Mucosa of stomach (tissue), 1 donor: ENCODE data around the gene CD59.
"Not testable (repeated sequence)": the region's sequence is repeated elsewhere in the genome, so short reads cannot be mapped to it uniquely, and the experiment has no call there.

ENCODE experiments used
- H3K27me3 ChIP-seq: one replicate; pipeline ENCODE4 v1.7.0; 2013; ENCODE audit warnings: mild to moderate bottlenecking, low read length; ENCODE audit not compliant: control insufficient read depth, insufficient read depth
- H3K36me3 ChIP-seq: one replicate; pipeline ENCODE4 v1.7.0; 2013; ENCODE audit warnings: low read length; ENCODE audit not compliant: control insufficient read depth, insufficient read depth
- H3K4me1 ChIP-seq: one replicate; pipeline ENCODE4 v1.7.0; 2013; ENCODE audit warnings: mild to moderate bottlenecking, low read length; ENCODE audit not compliant: control insufficient read depth, insufficient read depth
- H3K4me3 ChIP-seq: one replicate; pipeline ENCODE4 v1.7.0; 2013; ENCODE audit warnings: low read length
- H3K9ac ChIP-seq: one replicate; pipeline ENCODE4 v1.7.0; 2013; ENCODE audit warnings: mild to moderate bottlenecking, low read length, moderate library complexity
- H3K9me3 ChIP-seq: one replicate; pipeline ENCODE4 v1.7.0; 2013; ENCODE audit warnings: mild to moderate bottlenecking, low read length, moderate library complexity; ENCODE audit not compliant: control insufficient read depth
- donor health status: Pancreatic carcinoma.

Gene CD59

DNA sequence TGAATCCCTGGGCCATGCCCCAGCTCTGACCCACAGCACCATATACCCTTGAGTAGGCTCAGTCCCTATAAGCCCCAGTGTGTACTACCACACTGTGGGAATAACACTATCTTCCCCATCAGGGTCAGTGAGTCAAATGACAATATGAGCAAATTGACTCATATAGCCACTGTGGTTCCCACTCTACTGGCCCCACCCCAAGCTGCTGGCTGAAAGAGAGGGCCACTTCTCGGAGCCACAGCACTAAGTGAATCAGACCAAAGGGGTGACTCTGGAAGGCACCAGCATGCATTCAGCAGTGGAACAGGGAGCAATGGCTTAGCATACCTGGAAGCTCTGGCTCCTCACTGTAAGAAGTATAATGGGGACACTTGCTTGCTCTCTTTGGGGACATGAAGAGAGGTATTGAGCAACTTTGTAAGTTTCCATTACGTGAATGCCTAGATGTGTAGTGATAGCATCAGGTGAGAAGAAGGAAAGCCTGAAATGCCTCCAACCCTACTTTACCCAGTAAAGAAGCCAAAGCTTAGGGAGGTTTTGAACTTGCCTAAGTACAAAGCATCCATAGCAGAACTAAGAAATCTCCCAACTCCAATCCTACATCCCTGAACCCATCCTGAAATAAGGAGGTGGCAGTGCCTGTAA, 13.5 kb downstream of the CD59 start:
- H3K4me3 ChIP-seq: no peak overlapping the region
- no peak overlapping the region for H3K9ac ChIP-seq
- no peaks in the 10 kb centered on the region for H3K9me3 ChIP-seq
- peaks cover 35% of the 10 kb centered on the region for H3K4me1 ChIP-seq
- H3K36me3 ChIP-seq: peaks cover 10% of the 10 kb centered on the region
- H3K27me3 ChIP-seq: no peaks in the 10 kb centered on the region

DNA sequence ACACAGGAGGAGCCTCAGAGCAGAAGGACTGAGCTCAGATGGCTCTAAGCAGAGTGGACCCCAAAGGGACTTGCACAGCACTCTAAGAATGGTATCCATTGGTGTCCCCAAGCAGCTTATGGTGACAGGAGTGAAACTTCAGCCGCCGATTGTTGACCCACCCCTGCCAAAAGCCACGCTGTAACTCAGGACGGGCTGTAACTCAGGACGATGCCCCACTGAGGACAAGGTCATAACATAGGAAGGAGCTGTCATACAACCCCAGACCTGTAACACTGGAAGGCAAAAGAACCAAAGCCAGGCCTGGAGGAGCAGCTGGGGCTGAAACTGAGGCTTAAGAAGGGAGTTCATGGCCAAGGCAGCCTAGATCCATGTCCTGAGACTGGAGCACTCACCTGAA, 14.2 kb downstream of the CD59 start:
- H3K4me3 ChIP-seq: no peak overlapping the region
- no peaks in the 10 kb centered on the region for H3K9me3 ChIP-seq
- H3K27me3 ChIP-seq: no peaks in the 10 kb centered on the region
- H3K4me1 ChIP-seq: peaks cover 35% of the 10 kb centered on the region
- H3K9ac ChIP-seq: no peak overlapping the region
- H3K36me3 ChIP-seq: peaks cover 10% of the 10 kb centered on the region

DNA sequence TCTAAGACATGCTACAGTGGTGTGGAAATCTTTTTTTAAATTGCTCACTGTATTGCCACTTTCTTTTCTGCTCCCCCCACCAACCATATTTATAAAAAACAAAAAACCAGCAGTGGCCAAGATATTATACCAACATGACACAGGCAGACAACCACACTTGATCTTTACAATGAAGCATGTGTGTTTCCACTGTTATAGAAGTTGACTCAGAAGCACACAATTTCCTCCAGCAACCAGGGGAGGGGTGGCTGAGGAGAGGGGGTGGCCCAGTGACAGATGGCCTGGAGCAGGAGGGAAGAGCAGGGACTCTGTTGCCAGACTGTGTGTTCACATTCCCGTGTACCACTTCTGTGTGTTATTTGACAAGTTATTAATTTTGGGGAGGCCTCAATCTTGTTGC, 14.8 kb downstream of the CD59 start:
- peaks cover 15% of the 10 kb centered on the region for H3K36me3 ChIP-seq
- H3K9me3 ChIP-seq: no peaks in the 10 kb centered on the region
- peaks cover 40% of the 10 kb centered on the region for H3K4me1 ChIP-seq
- no peak overlapping the region for H3K9ac ChIP-seq
- H3K4me3 ChIP-seq: no peak overlapping the region
- no peaks in the 10 kb centered on the region for H3K27me3 ChIP-seq

DNA sequence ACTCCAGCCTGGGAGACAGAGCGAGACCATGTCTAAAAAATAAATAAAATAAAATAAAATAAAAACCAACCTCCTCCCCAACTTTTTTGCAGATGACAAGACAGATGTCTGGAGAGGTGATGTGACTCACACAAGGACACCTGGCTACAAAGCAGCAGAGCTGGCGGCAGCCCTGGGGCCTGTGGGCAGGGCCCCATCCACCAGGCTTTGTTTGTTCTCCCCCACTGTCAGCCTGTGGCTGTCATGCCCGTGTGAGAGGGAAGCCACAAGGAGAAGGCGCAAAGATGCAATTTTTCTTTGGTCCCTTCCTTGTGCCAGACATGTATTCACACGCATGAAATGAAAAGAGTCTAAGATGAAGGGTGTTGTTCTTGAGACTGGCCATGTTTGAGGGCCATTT, 16.6 kb downstream of the CD59 start:
- Histone ChIP-seq H3K4me3 (no peak overlapping the region), H3K4me1 (peaks cover 43% of the 10 kb centered on the region), H3K9ac (no peak overlapping the region), H3K27me3 (no peaks in the 10 kb centered on the region), H3K9me3 (no peaks in the 10 kb centered on the region), H3K36me3 (peaks cover 17% of the 10 kb centered on the region)

DNA sequence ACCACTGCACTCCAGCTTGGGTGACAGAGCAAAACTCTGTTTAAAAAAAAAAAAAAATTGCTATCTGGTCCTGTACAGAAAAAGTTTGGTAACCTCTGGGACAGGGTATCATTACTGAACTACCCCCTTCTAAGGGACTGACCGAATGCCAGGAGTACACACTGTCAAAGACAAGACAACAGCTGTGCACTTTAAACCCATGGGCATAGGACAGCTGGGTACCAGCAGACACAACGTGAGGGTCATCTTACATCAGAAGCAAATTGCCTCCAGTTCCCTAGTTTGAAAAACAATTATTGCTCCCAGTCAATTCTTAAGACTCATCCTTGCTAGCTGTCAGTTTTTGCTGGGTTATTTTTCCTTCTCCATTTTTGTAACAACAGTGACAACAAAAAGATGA, 17.8 kb downstream of the CD59 start:
- Histone ChIP-seq H3K9me3 (no peaks in the 10 kb centered on the region), H3K36me3 (peaks cover 17% of the 10 kb centered on the region), H3K4me1 (peaks cover 40% of the 10 kb centered on the region), H3K9ac (no peak overlapping the region), H3K4me3 (no peak overlapping the region), H3K27me3 (no peaks in the 10 kb centered on the region)

DNA sequence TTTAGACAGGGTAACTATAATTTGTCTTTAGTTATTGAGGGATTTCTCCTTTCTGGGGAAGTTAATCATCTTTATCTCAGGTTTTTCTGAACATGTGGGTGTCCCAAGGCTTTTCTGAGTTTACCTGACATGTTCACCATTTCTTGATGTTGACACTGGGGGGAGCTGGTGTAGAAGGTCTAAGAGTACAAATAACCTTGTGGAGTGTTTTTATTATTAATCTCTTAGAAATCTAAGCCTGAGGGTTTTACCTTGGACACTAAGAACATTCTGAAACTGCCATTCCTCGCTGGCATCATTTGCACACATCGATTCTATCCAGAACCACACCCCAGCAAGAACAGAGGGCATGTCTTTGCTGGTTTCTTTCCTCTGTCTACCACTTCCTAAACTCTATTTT, 20.0 kb downstream of the CD59 start:
- Histone ChIP-seq H3K4me3 (no peak overlapping the region), H3K9me3 (no peaks in the 10 kb centered on the region), H3K27me3 (no peaks in the 10 kb centered on the region), H3K36me3 (peaks cover 7% of the 10 kb centered on the region), H3K4me1 (peaks cover 27% of the 10 kb centered on the region), H3K9ac (no peak overlapping the region)

DNA sequence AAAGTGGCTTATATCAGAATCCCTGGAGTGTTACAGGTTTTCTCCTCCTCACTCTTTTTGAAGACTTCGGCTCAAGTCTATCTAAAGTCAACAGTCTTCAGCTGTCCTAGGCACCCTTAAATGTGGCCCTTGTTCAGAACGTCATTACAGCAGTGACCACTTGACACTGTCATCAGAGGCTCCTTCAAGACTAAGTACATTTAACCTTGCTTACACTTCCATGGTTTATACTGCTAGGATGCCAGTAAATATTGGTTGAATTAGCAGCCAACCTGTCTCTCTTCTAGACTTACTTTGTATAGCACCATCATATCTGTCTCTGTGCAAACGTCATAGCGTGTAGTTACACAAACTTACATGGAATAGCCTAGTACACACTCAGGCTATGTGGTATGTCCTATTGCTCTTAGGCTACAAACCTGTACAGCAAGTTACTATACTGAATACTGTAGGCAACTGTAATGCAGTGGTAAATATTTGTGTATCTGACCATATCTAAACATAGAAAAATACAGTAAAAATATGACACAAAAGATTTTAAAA, 22.3 kb downstream of the CD59 start:
- Histone ChIP-seq H3K36me3 (peaks cover 15% of the 10 kb centered on the region), H3K4me1 (peaks cover 32% of the 10 kb centered on the region), H3K9me3 (no peaks in the 10 kb centered on the region), H3K27me3 (no peaks in the 10 kb centered on the region), H3K4me3 (no peak overlapping the region), H3K9ac (no peak overlapping the region)

DNA sequence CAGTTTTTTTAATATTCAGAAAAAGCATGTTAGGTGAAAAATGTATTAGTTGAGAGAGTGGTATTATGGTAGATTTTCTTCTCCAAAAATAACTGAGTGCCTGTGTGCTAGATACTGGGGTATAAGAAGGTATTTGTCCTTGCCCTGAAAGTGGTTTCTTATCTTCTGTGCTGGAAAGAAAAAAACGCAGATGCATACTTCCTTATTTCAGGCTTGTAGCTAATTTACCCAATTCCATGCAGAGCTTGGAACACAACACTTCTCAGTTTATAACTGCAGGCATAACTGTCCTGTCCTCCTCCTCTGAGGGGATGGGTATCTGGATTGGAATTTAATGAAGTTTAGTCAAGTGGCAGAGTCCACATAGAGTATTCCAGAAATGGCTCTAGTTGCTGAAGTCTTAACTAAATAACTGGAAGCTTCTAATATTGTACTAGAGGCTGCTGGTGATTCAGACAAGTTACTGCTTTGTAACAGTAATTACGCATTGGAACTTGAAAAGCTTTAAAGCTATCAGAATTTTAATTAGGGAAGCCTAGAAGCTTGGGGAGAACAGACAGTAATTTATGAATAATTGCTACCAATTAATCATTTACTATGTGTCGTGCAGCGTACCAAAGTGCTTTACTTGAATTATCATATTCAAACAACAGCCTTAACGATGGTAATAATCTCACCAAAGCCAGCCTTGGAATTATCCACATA, 22.9 kb downstream of the CD59 start:
- H3K9me3 ChIP-seq: no peaks in the 10 kb centered on the region
- H3K4me1 ChIP-seq: peaks cover 38% of the 10 kb centered on the region
- H3K9ac ChIP-seq: no peak overlapping the region
- no peaks in the 10 kb centered on the region for H3K27me3 ChIP-seq
- H3K4me3 ChIP-seq: no peak overlapping the region
- H3K36me3 ChIP-seq: peaks cover 15% of the 10 kb centered on the region

DNA sequence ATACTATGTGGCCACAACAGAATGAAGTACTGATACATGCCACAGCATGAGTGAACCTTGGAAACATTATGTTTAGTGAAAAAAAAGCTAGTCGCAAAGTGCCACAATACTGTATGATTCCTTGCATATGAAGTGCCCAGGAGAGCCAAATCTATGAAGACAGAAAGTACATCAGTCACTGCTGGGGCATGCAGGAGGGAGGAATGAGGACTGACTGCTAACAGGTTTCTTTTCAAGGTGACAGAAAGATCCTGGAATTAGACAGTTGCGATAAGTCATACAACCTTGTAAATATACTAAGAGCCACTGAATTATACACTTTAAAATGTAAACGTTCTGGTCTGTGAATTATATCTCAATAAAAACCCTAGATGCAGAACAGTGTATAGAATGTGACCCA, 23.8 kb downstream of the CD59 start:
- Histone ChIP-seq H3K9ac (no peak overlapping the region), H3K4me1 (peaks cover 45% of the 10 kb centered on the region), H3K9me3 (no peaks in the 10 kb centered on the region), H3K27me3 (no peaks in the 10 kb centered on the region), H3K36me3 (peaks cover 15% of the 10 kb centered on the region), H3K4me3 (no peak overlapping the region)

DNA sequence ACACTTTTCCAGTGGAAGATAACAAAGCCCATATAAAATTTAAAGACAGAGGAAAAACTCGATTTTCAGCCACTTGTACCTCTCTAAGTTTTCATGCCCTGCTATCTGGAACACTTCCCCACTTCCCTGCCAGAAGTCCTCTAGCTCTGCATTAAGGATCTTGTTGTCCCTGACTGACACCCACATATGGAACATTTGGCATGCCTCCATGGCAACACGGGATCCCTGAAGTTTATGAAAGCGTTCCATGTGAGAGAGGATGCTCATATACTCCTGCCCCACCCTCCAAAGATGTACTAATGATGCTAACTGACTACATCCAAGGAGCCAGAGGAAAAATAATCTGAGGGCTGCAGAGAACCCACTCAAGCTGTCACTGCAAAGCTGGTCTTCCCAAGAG, 26.8 kb downstream of the CD59 start:
- no peak overlapping the region for H3K9ac ChIP-seq
- H3K9me3 ChIP-seq: no peaks in the 10 kb centered on the region
- H3K36me3 ChIP-seq: peaks cover 8% of the 10 kb centered on the region
- peaks cover 46% of the 10 kb centered on the region for H3K4me1 ChIP-seq
- H3K4me3 ChIP-seq: no peak overlapping the region
- H3K27me3 ChIP-seq: no peaks in the 10 kb centered on the region

DNA sequence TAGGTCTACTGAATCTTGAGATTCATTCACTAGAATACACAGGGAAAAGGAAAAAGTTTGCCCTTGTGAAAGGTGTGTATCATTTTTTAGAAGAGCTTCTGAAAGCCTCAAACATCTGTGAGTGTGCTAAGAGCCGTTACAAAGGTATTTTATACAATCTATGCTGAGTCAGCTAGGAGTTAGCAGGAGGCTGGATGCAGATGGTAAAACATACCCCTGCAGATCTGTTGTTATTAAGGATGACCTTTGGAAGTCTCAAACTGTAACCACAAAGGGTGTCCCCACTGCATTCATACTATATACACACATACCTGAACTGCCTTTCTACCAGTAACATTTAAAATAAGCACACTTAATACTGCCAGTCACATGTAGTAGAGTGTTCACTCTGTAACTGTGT, 27.2 kb downstream of the CD59 start:
- Histone ChIP-seq H3K4me1 (peaks cover 47% of the 10 kb centered on the region), H3K9me3 (no peaks in the 10 kb centered on the region), H3K4me3 (no peak overlapping the region), H3K27me3 (no peaks in the 10 kb centered on the region), H3K36me3 (peaks cover 8% of the 10 kb centered on the region), H3K9ac (no peak overlapping the region)

DNA sequence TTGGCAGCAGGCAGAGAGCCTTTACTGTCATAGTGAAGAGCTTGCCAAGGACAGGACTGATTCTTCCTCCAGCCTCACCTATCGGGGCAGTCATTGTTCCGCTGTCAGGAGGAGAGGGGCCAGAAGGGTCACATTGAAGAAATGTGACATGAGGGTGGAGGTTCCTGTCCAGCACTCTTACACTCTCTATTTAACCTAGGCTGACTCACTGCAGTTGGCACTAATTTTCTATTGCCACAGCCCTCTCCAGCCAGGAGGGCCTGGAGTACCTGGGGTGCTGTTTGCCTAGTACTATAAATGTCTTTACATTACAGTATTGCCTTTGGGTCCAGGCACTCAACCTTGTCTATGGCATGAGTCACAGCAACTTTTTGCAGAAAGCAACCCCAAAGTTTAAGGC, 28.4 kb downstream of the CD59 start:
- H3K4me3 ChIP-seq, H3K9me3 ChIP-seq, H3K27me3 ChIP-seq, H3K9ac ChIP-seq, H3K36me3 ChIP-seq: not testable (repeated sequence)
- H3K4me1 ChIP-seq: peaks cover 48% of the 10 kb centered on the region
